ENCODE measurements around the gene PARD3. TPM values are rescaled to one million over a fixed set of nuclear protein-coding genes. Genes with fewer than 3 reads are reported as not detected.

Gene PARD3
- total and polyA plus RNA-seq, 2 donors (not counting 3 experiments of a cell fraction or from before 2014, with no cell fraction given): 7.3 to 24.1 TPM

DNA sequence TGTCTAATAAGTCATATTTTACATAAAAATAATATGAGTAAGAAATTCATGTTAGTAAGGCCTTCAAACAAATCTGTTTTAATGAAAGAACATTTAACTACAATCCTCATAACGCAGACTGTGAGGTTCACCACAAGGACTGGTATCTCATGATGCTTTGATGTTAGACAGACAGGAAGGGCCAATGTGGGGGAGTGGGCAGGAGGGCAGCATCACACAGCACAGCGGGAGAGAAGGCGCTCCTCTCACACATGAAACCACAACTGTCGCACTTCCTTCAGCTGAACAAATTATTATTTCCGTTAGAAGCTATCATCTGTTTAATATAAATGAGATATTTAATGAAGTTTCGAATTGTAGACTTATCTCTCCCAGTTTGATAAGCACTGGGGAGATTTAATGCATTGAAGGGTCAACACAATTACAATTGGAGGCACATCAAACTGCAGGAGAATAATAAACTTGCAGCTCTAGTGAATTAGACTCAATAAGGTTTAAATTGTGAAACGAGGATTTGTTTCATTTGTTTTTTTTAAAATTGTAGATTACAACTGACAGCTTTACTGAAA is 466.1 kb downstream of the PARD3 start:
- FAIRE-seq (no peak), DNase-seq (ENCODE audit: low read depth, low spot score) (no peak)
- no peaks in the 10 kb centered on the region for H3K79me2 ChIP-seq (ENCODE audit: control insufficient read depth, insufficient read depth, low read length)
- H3K4me3 ChIP-seq (replicated peaks in 1 of 3; ENCODE audit: insufficient read depth in 1 of 3, low read depth in 1 of 3, low read length in 3 of 3): no peak overlapping the region
- intact Hi-C loops (cut with micrococcal nuclease) (no loop called here), dilution Hi-C loops (cut with MboI; ENCODE audit: extremely low pct_ligation_motif_present, low sequenced_read_pairs) (no loop called here)
- no peak overlapping the region for H3K4me2 ChIP-seq (ENCODE audit: insufficient read depth, low read length)
- no peaks in the 10 kb centered on the region for H3K9me3 ChIP-seq (replicated peaks; ENCODE audit: control insufficient read depth, insufficient read depth, low read length)
- CTCF ChIA-PET: interaction anchor here (1.0 to 1.2 kb wide), 3 partner anchors 9 to 40 kb away, joined by 3 read pairs; no protein-coding TSS in a partner anchor
- H3K9ac ChIP-seq (replicated peaks; ENCODE audit: extremely low read depth, insufficient read depth, low read length): no peak overlapping the region
- no peaks in the 10 kb centered on the region for H3K9me1 ChIP-seq (replicated peaks; ENCODE audit: control insufficient read depth, extremely low read depth, insufficient read depth, low read length)
- no peaks in the 10 kb centered on the region for H3K36me3 ChIP-seq (ENCODE audit: control insufficient read depth in 2 of 2, extremely low read depth in 1 of 2, insufficient read depth in 2 of 2, low read length in 2 of 2)
- POLR2A ChIA-PET: no interaction called here
- no peaks in the 10 kb centered on the region for H3K27me3 ChIP-seq (ENCODE audit: control insufficient read depth in 2 of 2, insufficient read depth in 2 of 2, low read length in 2 of 2)
- H2AFZ ChIP-seq (ENCODE audit: low read depth, low read length): no peak overlapping the region
- TF ChIP-seq FOS (IDR thresholded peaks at IDR 0.05; ENCODE audit: borderline replicate concordance, insufficient read depth, low read length) (no peak), POLR2A (IDR thresholded peaks at IDR 0.05; ENCODE audit: low read depth, low read length) (no peak), MYC (IDR thresholded peaks at IDR 0.05; ENCODE audit: low read depth, low read length) (no peak), GATA2 (IDR thresholded peaks at IDR 0.05; ENCODE audit: insufficient read depth, insufficient read length, low read depth, low read length) (no peak), JUN (IDR thresholded peaks at IDR 0.05; ENCODE audit: borderline replicate concordance, insufficient read depth, insufficient read length, low read depth) (no peak), POLR2AphosphoS5 (IDR thresholded peaks at IDR 0.05; ENCODE audit: insufficient read depth, low read depth, low read length) (no peak), EZH2 (IDR thresholded peaks at IDR 0.05; ENCODE audit: borderline replicate concordance, low read depth, low read length, severe bottlenecking) (no peak)
- TF ChIP-seq, protein P1, sequence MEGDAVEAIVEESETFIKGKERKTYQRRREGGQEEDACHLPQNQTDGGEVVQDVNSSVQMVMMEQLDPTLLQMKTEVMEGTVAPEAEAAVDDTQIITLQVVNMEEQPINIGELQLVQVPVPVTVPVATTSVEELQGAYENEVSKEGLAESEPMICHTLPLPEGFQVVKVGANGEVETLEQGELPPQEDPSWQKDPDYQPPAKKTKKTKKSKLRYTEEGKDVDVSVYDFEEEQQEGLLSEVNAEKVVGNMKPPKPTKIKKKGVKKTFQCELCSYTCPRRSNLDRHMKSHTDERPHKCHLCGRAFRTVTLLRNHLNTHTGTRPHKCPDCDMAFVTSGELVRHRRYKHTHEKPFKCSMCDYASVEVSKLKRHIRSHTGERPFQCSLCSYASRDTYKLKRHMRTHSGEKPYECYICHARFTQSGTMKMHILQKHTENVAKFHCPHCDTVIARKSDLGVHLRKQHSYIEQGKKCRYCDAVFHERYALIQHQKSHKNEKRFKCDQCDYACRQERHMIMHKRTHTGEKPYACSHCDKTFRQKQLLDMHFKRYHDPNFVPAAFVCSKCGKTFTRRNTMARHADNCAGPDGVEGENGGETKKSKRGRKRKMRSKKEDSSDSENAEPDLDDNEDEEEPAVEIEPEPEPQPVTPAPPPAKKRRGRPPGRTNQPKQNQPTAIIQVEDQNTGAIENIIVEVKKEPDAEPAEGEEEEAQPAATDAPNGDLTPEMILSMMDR (IDR thresholded peaks at IDR 0.05; ENCODE audit: extremely low read depth in 1 of 2, insufficient read depth in 1 of 2, low read depth in 1 of 2, low read length in 2 of 2): no peak
- TF ChIP-seq, protein P2, sequence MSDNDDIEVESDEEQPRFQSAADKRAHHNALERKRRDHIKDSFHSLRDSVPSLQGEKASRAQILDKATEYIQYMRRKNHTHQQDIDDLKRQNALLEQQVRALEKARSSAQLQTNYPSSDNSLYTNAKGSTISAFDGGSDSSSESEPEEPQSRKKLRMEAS (IDR thresholded peaks at IDR 0.05; ENCODE audit: insufficient read depth, insufficient read length): no peak
- H3K27ac ChIP-seq (ENCODE audit: insufficient read depth, low read depth, low read length): no peak overlapping the region
- BruUV-seq (replicated peaks): no TSS peak
- no peaks in the 10 kb centered on the region for H4K20me1 ChIP-seq (replicated peaks; ENCODE audit: control insufficient read depth, extremely low read depth, insufficient read depth, low read length)
- peaks cover 17% of the 10 kb centered on the region for H3K4me1 ChIP-seq (ENCODE audit: control insufficient read depth, extremely low read depth, insufficient read depth, low read length)
